ENCODE results near the gene CFAP43. TPM values are rescaled to one million over a fixed set of nuclear protein-coding genes. Genes with fewer than 3 reads are reported as not detected.
"Not testable (repeated sequence)": the region's sequence is repeated elsewhere in the genome, so short reads cannot be mapped to it uniquely, and the experiment has no call there.

Gene CFAP43
- total RNA-seq, 2 experiments from 2014 or later: not detected

DNA sequence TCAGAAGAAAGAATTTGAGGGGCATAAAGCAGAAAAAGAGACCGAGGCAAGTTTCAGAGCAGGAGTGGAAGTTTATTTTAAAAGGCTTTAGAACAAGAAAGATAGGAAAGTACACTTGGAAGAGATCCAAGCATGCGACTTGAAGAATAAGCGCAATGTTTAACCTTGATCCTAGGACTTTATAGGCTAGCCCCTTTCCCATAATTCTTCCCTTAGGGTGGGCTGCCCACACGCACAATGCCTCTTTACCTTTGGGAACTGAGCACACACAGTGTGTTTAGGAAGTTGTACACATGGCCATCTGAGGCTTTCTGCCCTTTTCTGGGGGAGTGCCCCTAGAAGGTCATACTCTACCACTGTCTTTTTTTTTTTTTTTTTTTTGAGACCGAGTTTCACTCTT is 11.3 kb upstream of the CFAP43 start:
- CTCF ChIA-PET (ENCODE audit: unreplicated experiment): no interaction called here
- no peaks in the 10 kb centered on the region for H3K9me2 ChIP-seq (ENCODE audit: insufficient read depth, low read length)
- BruUV-seq (replicated peaks): no TSS peak
- intact Hi-C loops (cut with micrococcal nuclease; ENCODE audit: unreplicated experiment): no loop called here
- H3K9me3 ChIP-seq (ENCODE audit: low read length): peaks cover 11% of the 10 kb centered on the region
- no peak overlapping the region for H3K27ac ChIP-seq (ENCODE audit: low read depth, low read length, poor library complexity, severe bottlenecking)
- H3K4me1 ChIP-seq (ENCODE audit: insufficient read depth, low read length, poor library complexity, severe bottlenecking): no peaks in the 10 kb centered on the region
- no peaks in the 10 kb centered on the region for H3K36me3 ChIP-seq (ENCODE audit: insufficient read depth, low read length)
- POLR2A ChIA-PET: no interaction called here
- DNase-seq (ENCODE audit: low spot score): no peak
- no peak overlapping the region for H3K4me3 ChIP-seq (ENCODE audit: low read depth, low read length, poor library complexity, severe bottlenecking)
- no peaks in the 10 kb centered on the region for H4K20me1 ChIP-seq (ENCODE audit: insufficient read depth, low read length)
- no peaks in the 10 kb centered on the region for H3K79me2 ChIP-seq (ENCODE audit: insufficient read depth, low read depth, low read length)
- H2AFZ ChIP-seq (ENCODE audit: low read length): no peak overlapping the region
- H3K4me2 ChIP-seq (ENCODE audit: low read length): no peak overlapping the region
- TF ChIP-seq EZH2phosphoT487 (IDR thresholded peaks at IDR 0.05; ENCODE audit: borderline replicate concordance, low read depth, low read length): no peak
- TF ChIP-seq, protein P1, sequence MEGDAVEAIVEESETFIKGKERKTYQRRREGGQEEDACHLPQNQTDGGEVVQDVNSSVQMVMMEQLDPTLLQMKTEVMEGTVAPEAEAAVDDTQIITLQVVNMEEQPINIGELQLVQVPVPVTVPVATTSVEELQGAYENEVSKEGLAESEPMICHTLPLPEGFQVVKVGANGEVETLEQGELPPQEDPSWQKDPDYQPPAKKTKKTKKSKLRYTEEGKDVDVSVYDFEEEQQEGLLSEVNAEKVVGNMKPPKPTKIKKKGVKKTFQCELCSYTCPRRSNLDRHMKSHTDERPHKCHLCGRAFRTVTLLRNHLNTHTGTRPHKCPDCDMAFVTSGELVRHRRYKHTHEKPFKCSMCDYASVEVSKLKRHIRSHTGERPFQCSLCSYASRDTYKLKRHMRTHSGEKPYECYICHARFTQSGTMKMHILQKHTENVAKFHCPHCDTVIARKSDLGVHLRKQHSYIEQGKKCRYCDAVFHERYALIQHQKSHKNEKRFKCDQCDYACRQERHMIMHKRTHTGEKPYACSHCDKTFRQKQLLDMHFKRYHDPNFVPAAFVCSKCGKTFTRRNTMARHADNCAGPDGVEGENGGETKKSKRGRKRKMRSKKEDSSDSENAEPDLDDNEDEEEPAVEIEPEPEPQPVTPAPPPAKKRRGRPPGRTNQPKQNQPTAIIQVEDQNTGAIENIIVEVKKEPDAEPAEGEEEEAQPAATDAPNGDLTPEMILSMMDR (conservative IDR thresholded peaks at IDR 0.05; ENCODE audit: low read length): no peak

DNA sequence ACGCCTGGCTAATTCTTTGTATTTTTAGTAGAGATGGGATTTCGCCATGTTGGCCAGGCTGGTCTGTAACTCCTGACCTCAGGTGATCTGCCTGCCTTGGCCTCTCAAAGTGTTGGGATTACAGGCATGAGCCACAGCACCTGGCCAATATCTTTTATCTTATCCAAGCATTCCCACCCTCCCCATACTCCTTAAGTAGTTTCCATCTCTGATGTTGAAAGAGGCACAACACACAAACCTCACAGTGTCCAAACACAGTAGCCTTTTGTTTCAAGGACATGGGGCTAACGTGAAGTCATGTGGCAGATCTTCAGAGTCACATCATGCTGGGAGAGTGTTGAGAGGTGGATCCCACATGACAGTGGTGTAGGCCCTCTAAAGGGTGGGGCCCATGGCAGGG is 10.8 kb upstream of the CFAP43 start:
- H4K20me1 ChIP-seq (ENCODE audit: insufficient read depth, low read length); BruUV-seq (replicated peaks); DNase-seq (ENCODE audit: low spot score); intact Hi-C loops (cut with micrococcal nuclease; ENCODE audit: unreplicated experiment); H3K4me1 ChIP-seq (ENCODE audit: insufficient read depth, low read length, poor library complexity, severe bottlenecking); H3K4me3 ChIP-seq (ENCODE audit: low read depth, low read length, poor library complexity, severe bottlenecking); H3K27ac ChIP-seq (ENCODE audit: low read depth, low read length, poor library complexity, severe bottlenecking); CTCF ChIA-PET (ENCODE audit: unreplicated experiment); H3K4me2 ChIP-seq (ENCODE audit: low read length); H3K9me2 ChIP-seq (ENCODE audit: insufficient read depth, low read length); POLR2A ChIA-PET; H3K79me2 ChIP-seq (ENCODE audit: insufficient read depth, low read depth, low read length); H3K36me3 ChIP-seq (ENCODE audit: insufficient read depth, low read length); H2AFZ ChIP-seq (ENCODE audit: low read length): not testable (repeated sequence)
- H3K9me3 ChIP-seq (ENCODE audit: low read length): peaks cover 11% of the 10 kb centered on the region

DNA sequence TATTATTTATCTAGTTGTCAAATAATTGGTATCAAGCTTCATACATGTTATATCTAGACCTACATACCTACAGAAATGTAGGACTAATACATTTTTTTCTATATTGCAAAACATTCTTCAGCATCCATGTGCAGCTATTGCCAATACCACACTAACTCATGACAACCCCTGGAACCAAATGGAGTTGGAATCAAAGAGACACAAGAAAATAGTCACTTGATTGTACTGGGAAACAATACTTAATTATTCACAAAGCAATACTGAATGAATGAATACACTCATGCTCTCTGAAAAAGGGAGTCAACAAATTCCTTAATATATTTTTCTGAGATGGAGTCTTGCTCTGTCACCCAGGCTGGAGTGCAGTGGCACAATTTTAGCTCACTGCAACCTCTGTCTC is 10.4 kb upstream of the CFAP43 start:
- CTCF ChIA-PET (ENCODE audit: unreplicated experiment): no interaction called here
- TF ChIP-seq EZH2phosphoT487 (IDR thresholded peaks at IDR 0.05; ENCODE audit: borderline replicate concordance, low read depth, low read length): no peak
- TF ChIP-seq, protein P1 (conservative IDR thresholded peaks at IDR 0.05; ENCODE audit: low read length): no peak
- no peaks in the 10 kb centered on the region for H4K20me1 ChIP-seq (ENCODE audit: insufficient read depth, low read length)

More for the DNA sequence above, 10.4 kb upstream of the CFAP43 start:
- Histone ChIP-seq H3K4me3 (ENCODE audit: low read depth, low read length, poor library complexity, severe bottlenecking) (no peak overlapping the region), H3K9me2 (ENCODE audit: insufficient read depth, low read length) (no peaks in the 10 kb centered on the region), H3K9me3 (ENCODE audit: low read length) (peaks cover 11% of the 10 kb centered on the region), H2AFZ (ENCODE audit: low read length) (no peak overlapping the region), H3K36me3 (ENCODE audit: insufficient read depth, low read length) (no peaks in the 10 kb centered on the region), H3K79me2 (ENCODE audit: insufficient read depth, low read depth, low read length) (no peaks in the 10 kb centered on the region), H3K4me1 (ENCODE audit: insufficient read depth, low read length, poor library complexity, severe bottlenecking) (no peaks in the 10 kb centered on the region), H3K27ac (ENCODE audit: low read depth, low read length, poor library complexity, severe bottlenecking) (no peak overlapping the region), H3K4me2 (ENCODE audit: low read length) (no peak overlapping the region)
- intact Hi-C loops (cut with micrococcal nuclease; ENCODE audit: unreplicated experiment): no loop called here
- no TSS peak for BruUV-seq (replicated peaks)
- no peak for DNase-seq (ENCODE audit: low spot score)
- POLR2A ChIA-PET: interaction anchor here (0.9 kb wide), 1 partner anchor 25 kb away, joined by 3 read pairs; no protein-coding TSS in a partner anchor

All from OCI-LY7 (cell line).